SK-N-SH (cell line): Measurements from ENCODE around the gene TBL3. TPM values are rescaled to one million over a fixed set of nuclear protein-coding genes. Genes with fewer than 3 reads are reported as not detected.
"Not testable (repeated sequence)": the region's sequence is repeated elsewhere in the genome, so short reads cannot be mapped to it uniquely, and the experiment has no call there.

Experiments
- CTCF ChIA-PET: fragments of 300-600, 350-600 bp; formaldehyde crosslinking; extraction: SDS; loops from one replicate; lab custom pipeline; 2021; lab: Yijun Ruan, JAX
- POLR2A ChIA-PET: fragments of 350-600 bp; sonication (Branson Sonifier 250); formaldehyde crosslinking; extraction: SDS; loops from one replicate; lab custom pipeline; 2020; ENCODE audit warnings: antibody characterized with exemption, inconsistent platforms; lab: Yijun Ruan, JAX
- DNase-seq: peaks from one replicate; pipeline ENCODE4 v3.0.0; 2012
- H2AFZ ChIP-seq: fragments of 200-600 bp; sonication (generic); 2 replicates; pipeline ENCODE4 v1.8.1; 2016; ENCODE audit warnings: antibody characterized with exemption, mild to moderate bottlenecking, low read depth
- H3F3A ChIP-seq: fragments of 200-600 bp; sonication (generic); replicated peaks from 2 replicates; pipeline ENCODE3; 2016; ENCODE audit warnings: antibody characterized with exemption, mild to moderate bottlenecking; ENCODE audit not compliant: insufficient read depth
- H3K27ac ChIP-seq, 2 experiments: fragments of 200-500 bp in 1 of 2; fragments of 200-600 bp in 1 of 2; sonication (Bioruptor generic) in 1 of 2; sonication (generic), shearing (Covaris generic) in 1 of 2; 2 replicates each; pipeline versions ENCODE4 v1.5.1 to v1.6.1; 2014 to 2016; ENCODE audit warnings: low read depth in 2 of 2, inconsistent platforms in 1 of 2, low read length in 1 of 2, mild to moderate bottlenecking in 1 of 2, mixed read lengths in 1 of 2
- H3K27me3 ChIP-seq: fragments of 200-600 bp; sonication (generic), shearing (Covaris generic); 2 replicates; pipeline ENCODE4 v1.6.1; 2016; ENCODE audit warnings: mixed run types; ENCODE audit not compliant: insufficient read depth
- H3K36me3 ChIP-seq, 2 experiments: fragments of 200-500 bp in 1 of 2; fragments of 200-600 bp in 1 of 2; sonication (Bioruptor generic) in 1 of 2; sonication (generic) in 1 of 2; replicated peaks in 1 of 2; 2 replicates each; pipeline versions ENCODE3 to v1.5.1; 2014 to 2016; ENCODE audit warnings: low read length in 1 of 2, mild to moderate bottlenecking in 1 of 2; ENCODE audit not compliant: insufficient read depth in 2 of 2, control insufficient read depth in 1 of 2
- H3K4me1 ChIP-seq, 2 experiments: fragments of 200-500 bp in 1 of 2; fragments of 200-600 bp in 1 of 2; sonication (Bioruptor generic) in 1 of 2; sonication (generic), shearing (Covaris generic) in 1 of 2; 2 replicates each; pipeline versions ENCODE4 v1.5.1 to v1.6.1; 2014 to 2016; ENCODE audit warnings: low read depth in 1 of 2, low read length in 1 of 2, mixed run types in 1 of 2; ENCODE audit not compliant: insufficient read depth in 2 of 2, control insufficient read depth in 1 of 2
- H3K4me2 ChIP-seq: fragments of 200-600 bp; sonication (generic), shearing (Covaris generic); 2 replicates; pipeline ENCODE4 v1.6.1; 2017; ENCODE audit warnings: mixed run types
- H3K4me3 ChIP-seq, 2 experiments: fragments of 200-500 bp in 1 of 2; fragments of 200-600 bp in 1 of 2; sonication (Bioruptor generic) in 1 of 2; sonication (generic), shearing (Covaris generic) in 1 of 2; 2 replicates each; pipeline versions ENCODE4 v1.5.1 to v1.8.1; 2014 to 2016; ENCODE audit warnings: low read depth in 2 of 2, inconsistent platforms in 1 of 2, low read length in 1 of 2, mild to moderate bottlenecking in 1 of 2, mixed read lengths in 1 of 2, moderate library complexity in 1 of 2
- H3K79me2 ChIP-seq: fragments of 200-600 bp; sonication (generic); 2 replicates; pipeline ENCODE4 v1.8.1; 2017; ENCODE audit warnings: mild to moderate bottlenecking; ENCODE audit not compliant: insufficient read depth
- H3K9ac ChIP-seq: fragments of 200-600 bp; sonication (generic); 2 replicates; pipeline ENCODE4 v1.6.1; 2017; ENCODE audit warnings: mixed run types
- H3K9me2 ChIP-seq: fragments of 200-600 bp; sonication (generic); 2 replicates; pipeline ENCODE4 v1.6.1; 2017; ENCODE audit warnings: mixed run types
- H3K9me3 ChIP-seq: fragments of 200-600 bp; sonication (generic); 2 replicates; pipeline ENCODE4 v1.6.1; 2017; ENCODE audit warnings: mixed run types, mild to moderate bottlenecking, moderate library complexity
- H4K20me1 ChIP-seq: fragments of 200-600 bp; sonication (generic); 2 replicates; pipeline ENCODE4 v1.6.1; 2017; ENCODE audit warnings: mild to moderate bottlenecking, mixed run types; ENCODE audit not compliant: insufficient read depth
- CHD2 ChIP-seq: fragments of 150-350 bp; IDR thresholded peaks from 2 replicates; pipeline ENCODE4 v1.6.1; 2018; ENCODE audit warnings: low read length; ENCODE audit not compliant: partially characterized antibody
- FOXJ3 ChIP-seq: sonication (generic); formaldehyde crosslinking; IDR thresholded peaks from 2 replicates; pipeline ENCODE4 v1.5.1; 2020; ENCODE audit warnings: mild to moderate bottlenecking, missing genetic modification reagents
- JUND ChIP-seq: IDR thresholded peaks from 2 replicates; pipeline ENCODE4 v1.4.0; 2012
- MAX ChIP-seq: IDR thresholded peaks from 2 replicates; pipeline ENCODE4 v1.4.0; 2012; ENCODE audit warnings: low read depth
- MXI1 ChIP-seq: IDR thresholded peaks from 2 replicates; pipeline ENCODE4 v1.6.1; 2012; ENCODE audit warnings: mild to moderate bottlenecking, low read depth, low read length, improper control_type of control experiment
- TCF12 ChIP-seq: IDR thresholded peaks from 2 replicates; pipeline ENCODE4 v1.4.0; 2012
- WGBS: methylation state at CpG from one replicate; pipeline ENCODE4 v1.1.6; 2017; ENCODE audit warnings: low lambda C conversion rate; 5-methylcytosine and 5-hydroxymethylcytosine counted together
- polyA plus RNA-seq, 3 experiments: library from polyadenylated mRNA; depleted of rRNA; stranded (reverse); fragments of >200 nt; gene quantifications; 2 replicates each; pipeline ENCODE4 v1.2.3, GENCODE V29; 2012

The TBL3 gene
- polyA plus RNA-seq, 1 of the 3 experiments (the other 2 are of a cell fraction) = 37.1 TPM

DNA sequence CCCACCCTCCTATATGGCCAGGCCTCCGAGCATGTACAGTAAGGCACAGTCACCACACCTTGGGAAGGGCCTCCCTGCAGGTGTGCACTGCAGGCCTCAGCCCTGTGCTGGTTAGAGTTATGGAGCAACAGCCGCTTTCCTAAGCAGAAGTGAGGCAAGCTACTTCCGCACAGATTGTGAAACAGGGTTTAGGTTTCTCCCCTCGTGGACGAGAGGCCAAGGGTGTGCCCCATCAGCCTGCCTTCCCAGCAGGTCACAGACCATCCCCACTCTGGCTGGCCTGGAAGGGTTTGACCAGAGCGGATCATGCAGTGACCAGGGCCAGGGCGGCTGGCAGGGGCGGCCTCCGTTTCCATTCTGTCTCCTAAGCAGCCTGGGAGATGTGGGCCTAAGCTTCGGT, 33.5 kb upstream of the TBL3 start:
- Histone ChIP-seq H3K4me2 (no peak overlapping the region), H3K36me3 (peaks cover 4 to 14% of the 10 kb centered on the region in 2 experiments), H3K27me3 (no peaks in the 10 kb centered on the region), H3K4me3 (no peak overlapping the region), H3K9me2 (no peaks in the 10 kb centered on the region), H4K20me1 (no peaks in the 10 kb centered on the region), H3K27ac (no peak overlapping the region), H3F3A (no peaks in the 10 kb centered on the region), H3K9me3 (no peaks in the 10 kb centered on the region), H3K79me2 (no peaks in the 10 kb centered on the region), H3K9ac (no peak overlapping the region), H2AFZ (no peak overlapping the region), H3K4me1 (peaks cover 0 to 10% of the 10 kb centered on the region in 2 experiments; a peak in 2 of 4 replicates)
- no peak for TF ChIP-seq TCF12
- 93% methylated on average over 6 of the region's 10 CpGs for WGBS
- CTCF ChIA-PET = no interaction called here
- POLR2A ChIA-PET = no interaction called here
- DNase-seq = no peak

DNA sequence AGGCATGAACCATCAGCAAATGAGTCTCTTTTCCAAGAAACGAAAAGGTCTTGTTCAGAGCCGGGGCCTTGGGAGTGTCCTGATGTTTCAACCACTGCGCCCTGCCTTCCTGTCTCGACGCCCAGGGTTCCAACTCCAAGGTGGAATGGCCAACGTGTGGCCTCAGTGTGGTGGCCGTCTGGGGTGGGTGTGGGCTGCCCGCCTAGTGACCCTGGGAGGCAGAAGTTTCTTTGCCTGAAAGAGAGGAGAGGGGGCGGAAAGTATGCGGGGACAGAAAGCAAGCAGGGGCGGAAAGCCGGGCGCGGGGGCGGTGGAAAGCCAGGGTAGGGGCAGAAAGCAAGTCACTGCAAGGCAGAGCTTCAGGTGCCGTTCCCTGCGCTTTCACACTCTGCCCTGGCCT, 32.9 kb upstream of the TBL3 start:
- H3K4me3 ChIP-seq = no peak overlapping the region
- peaks cover 4 to 14% of the 10 kb centered on the region in 2 experiments for H3K36me3 ChIP-seq
- no peak overlapping the region for H3K4me2 ChIP-seq
- 93% methylated on average over 17 of the region's 17 CpGs for WGBS
- H3K9me3 ChIP-seq = no peaks in the 10 kb centered on the region
- peaks cover 0 to 10% of the 10 kb centered on the region in 2 experiments; a peak in 2 of 4 replicates for H3K4me1 ChIP-seq
- DNase-seq = no peak
- H2AFZ ChIP-seq = no peak overlapping the region
- H3F3A ChIP-seq = no peaks in the 10 kb centered on the region
- no peaks in the 10 kb centered on the region for H3K79me2 ChIP-seq
- no peak overlapping the region for H3K27ac ChIP-seq
- H4K20me1 ChIP-seq = no peaks in the 10 kb centered on the region
- ChIA-PET POLR2A (no interaction called here), CTCF (no interaction called here)
- no peak overlapping the region for H3K9ac ChIP-seq
- TF ChIP-seq CHD2 (no peak), MAX (no peak), JUND (no peak), MXI1 (no peak), FOXJ3 (CRISPR knock-in tag) (no peak)
- H3K9me2 ChIP-seq = no peaks in the 10 kb centered on the region
- no peaks in the 10 kb centered on the region for H3K27me3 ChIP-seq

DNA sequence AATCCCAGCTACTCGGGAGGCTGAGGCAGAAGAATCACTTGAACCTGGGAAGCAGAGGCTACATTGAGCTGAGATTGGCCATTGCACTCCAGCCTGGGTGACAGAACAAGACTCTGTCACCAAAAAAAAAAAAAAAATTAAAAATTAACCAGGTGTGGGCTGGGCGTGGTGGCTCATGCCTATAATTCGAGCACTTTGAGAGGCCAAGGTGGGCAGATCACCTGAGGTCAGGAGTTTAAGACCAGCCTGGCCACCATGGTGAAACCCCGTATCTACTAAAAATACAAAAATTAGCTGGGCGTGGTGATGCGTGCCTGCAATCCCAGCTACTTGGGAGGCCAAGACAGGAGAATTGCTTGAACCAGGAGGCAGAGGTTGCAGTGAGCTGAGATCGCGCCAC, 32.0 kb upstream of the TBL3 start:
- not testable (repeated sequence) for H3K79me2 ChIP-seq, H3K9ac ChIP-seq, H4K20me1 ChIP-seq, H3K9me3 ChIP-seq, H3K9me2 ChIP-seq, H3K4me1 ChIP-seq, H3K27ac ChIP-seq, DNase-seq, H3K4me3 ChIP-seq, H3K4me2 ChIP-seq, H3K27me3 ChIP-seq, H2AFZ ChIP-seq, H3F3A ChIP-seq
- ChIA-PET CTCF (interaction anchor here (0.8 to 2.8 kb wide), 3 partner anchors 11 to 77 kb away, joined by 3 to 18 read pairs (median 7); no protein-coding TSS in a partner anchor), POLR2A (interaction anchor here (0.6 to 0.7 kb wide), 2 partner anchors 20 to 25 kb away, joined by 3 to 7 read pairs; partner anchors contain the start of genes NDUFB10 and RPS2)
- peaks cover 4 to 14% of the 10 kb centered on the region in 2 experiments for H3K36me3 ChIP-seq
- 92% methylated on average over 8 of the region's 8 CpGs for WGBS
